Hematopoietic multipotent progenitor cell treated with erythropoietin and hydrocortisone succinate and interleukin-3 and kit ligand, for 6 days (in vitro differentiated cells): ENCODE data around the gene F13A1.

Experiments
- DNase-seq: peaks from one replicate; pipeline ENCODE4 v3.0.0-alpha.2; 2015

F13A1 gene

DNA sequence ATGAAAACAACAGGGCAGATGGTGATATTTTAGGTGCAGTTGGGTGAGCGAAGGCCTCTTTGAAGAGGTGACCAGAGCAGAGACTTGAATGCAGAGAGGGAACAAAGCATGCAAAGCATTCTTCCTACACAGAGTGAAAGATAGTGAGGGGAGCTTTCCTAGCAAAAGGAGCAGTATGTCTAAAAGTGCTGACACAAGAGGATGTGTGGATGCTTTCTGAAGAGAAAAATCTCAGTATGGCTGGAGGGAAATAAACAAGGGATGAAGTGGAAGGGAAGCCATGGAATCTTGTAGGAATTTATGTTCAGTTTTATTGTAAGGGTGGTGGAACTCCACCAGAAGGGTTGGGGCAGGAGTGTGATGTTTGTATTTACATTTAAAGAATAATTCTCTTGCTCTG lies 128.6 kb downstream of the F13A1 start:
- DNase-seq: no peak

DNA sequence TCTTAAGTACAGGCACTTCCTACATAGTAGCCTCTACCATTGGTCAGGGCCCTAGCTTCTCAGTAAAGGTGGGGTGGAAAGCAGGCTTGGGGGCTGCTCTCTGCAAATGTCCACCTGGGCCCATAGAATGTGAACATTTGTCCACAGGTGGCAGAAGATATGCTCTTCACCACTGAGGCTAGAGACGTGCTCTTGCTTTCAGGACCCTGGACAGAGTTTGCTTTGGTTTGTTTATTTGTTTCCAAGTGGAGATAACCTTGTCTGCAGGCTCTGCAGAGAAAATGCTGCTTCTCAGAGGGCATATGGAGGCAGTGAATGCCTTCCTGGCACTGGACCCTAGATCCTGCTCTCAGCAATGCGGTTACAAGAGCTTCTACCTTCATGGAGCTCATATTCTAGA lies 129.0 kb downstream of the F13A1 start:
- peak; percentile 29 for DNase-seq

DNA sequence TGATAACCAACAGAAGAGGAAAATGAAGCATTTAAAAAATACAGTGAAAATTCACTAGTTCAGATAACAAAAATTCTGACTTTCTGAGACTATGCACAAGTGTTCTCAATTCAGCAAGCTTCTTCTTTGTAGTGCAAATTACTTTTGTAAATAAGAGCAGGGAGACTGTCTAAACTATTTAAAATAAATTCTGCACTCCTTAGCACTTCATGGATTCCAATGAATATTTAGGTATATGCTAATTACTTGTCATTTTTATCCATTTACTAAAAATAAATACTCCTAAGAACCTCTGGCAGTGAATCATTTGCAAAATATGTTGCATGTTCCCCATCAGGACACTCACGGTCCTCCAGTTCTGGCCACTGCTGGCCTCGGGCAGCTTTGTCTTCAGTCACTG lies 139.8 kb downstream of the F13A1 start:
- no peak for DNase-seq

DNA sequence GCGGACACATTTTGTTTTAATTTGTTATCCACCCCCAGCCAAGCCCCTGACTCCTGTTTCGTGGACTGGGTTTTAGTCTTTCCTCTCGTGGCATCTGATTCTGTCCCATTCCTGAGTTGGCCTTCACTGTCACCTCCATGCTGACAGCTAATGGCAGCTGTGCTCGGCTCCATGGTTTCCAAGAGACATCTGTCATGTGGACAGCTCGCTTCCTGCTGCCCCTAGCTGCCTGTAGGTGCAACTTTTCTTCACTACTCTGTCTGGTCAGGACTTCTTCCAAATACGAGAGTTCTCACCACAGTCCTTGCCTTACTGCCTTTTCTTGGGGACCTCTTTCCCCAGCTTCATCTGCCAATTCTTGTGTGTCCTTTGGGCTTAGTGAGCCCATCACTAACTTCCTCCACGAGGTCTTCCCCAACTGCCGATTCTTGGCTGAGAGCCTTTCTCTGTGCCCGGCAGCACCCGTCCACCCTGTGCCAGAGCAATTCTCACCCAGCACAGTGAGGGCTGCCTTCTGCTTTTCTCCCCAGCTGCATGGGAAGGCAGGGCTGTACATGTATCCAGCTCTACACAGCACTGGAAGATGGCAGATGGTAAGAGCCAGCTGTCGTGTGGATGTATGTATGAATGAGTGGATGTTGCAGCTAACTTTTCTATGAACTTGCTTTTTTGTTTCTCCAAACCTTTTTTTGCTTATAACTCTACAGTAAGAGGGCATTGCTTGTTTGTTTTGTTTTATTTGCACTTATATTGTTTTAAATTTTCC lies 140.4 kb downstream of the F13A1 start:
- DNase-seq: no peak

DNA sequence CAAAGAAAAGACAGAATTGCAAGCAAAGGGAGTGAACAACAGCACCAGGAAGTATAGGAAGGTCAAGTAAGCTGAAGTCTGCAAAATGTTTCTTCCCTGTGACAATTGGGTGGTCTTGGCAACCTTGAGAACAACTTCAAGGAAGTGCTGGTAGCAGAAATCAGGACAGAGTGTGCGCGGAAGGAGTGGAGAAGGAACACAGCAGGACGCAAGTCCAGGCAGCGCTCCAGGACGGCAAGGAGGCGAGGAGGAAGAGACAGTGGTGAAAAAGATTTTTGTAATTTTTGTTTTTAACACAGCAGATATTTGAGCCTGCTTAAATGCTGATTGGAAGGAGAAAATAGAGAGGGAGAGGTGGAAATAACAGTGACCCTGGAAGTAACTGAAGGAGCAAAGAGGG lies 141.7 kb downstream of the F13A1 start:
- DNase-seq: no peak

DNA sequence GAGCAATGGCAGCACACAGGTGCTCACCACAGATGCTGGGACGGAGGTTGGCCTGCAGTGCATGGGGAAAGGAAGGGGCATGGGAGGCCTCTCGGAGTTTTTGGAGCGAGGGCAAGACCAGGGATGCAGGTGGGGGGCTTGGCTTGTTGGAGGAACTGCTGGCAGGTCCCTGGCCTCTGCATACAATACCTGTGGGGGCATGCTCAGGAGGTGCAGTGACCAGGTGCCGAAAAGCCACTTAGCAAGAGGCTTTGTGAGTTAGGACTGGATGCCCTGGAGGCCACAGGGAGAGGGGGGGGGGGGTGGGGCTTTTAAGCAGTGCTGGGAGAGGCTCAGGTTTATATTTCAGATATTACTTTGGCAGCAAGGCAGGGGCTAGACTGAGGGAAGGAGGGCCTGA lies 142.7 kb downstream of the F13A1 start:
- DNase-seq: no peak

DNA sequence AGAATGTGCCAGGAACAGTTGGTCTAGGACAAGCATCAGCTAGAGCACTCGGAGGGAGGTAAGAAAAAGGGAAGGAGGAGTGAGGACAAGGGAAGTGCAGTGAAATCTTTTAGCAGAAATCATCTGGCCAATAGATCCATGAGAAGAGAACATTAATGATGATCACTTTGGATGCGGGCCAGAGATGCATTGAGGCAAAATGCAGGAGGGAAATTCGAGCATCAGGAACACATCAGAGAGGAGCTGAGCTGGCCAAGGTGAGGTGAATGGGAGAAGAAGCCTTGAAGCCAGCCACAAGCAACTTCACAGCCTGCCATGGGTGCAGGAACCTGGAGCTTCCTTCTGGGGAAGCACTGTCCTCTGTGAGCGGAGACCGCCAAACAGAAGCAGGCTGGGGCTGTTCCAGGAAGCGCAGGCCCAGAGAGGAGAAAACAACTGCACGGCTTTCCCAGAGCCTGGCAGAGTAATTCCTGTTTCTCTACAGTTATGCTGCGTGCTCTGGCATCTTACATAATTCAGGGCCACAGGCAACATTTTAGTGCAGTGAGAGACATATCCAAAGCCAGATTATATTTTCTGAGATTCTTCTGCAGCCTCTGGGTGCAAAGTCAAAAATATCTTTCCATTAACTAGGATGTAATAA lies 143.8 kb downstream of the F13A1 start:
- DNase-seq: no peak

DNA sequence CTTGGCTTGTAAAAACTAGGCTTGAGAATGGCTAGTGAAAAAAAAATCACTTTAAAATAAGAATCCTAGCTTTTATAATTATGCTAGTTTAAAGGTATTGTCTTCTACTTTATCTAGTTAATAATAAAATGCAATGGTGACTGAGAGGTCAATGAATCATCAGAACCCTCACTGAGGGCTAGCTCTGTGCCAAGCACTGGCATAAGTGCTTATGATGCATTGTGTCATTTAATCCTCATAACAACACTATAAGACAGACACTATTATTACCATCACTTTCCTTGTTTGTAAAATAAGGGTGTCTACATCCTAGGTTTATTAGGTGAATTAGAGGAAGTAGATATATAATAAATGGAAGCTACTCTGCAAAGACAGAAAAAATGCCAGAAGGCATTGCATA lies 144.3 kb downstream of the F13A1 start:
- DNase-seq: no peak

DNA sequence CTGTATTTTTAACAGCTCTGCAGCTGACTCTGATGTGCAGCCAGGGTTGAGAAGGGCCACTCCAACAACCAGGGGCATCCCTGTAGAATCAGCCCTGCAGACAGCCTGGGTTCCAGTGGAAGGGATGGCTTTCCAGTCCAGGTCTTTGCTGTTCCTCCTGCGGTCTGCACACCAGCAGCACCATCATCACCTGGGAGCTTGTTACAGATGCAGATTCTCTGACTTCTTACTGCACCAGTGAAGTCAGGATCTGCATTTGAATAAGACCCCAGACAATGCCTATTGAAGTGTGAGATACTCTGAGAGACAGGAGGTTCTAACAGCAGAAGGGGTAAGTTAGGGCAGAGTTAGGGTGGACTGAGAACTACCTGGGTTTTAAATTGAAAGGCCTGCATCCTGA lies 151.3 kb downstream of the F13A1 start:
- DNase-seq: no peak

DNA sequence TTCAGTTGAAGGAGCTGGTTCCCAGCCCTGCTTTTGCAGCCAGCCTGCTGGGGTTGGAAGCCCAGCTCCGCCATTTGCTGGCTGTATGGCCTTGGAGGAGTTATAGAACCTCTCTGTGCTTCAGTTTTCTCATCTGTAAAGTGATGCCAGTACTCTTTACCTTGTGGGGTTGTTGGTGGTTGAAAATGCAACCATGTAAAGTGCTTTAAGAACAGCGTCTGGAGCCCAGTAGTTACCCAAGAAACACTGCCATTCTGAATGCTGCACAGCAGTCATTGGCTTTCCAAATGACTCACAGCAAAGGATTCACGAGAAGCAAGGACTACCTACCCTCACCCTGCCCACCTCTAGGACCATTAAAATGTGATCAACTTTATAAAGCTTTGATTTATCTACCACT lies 154.4 kb downstream of the F13A1 start:
- DNase-seq: no peak

DNA sequence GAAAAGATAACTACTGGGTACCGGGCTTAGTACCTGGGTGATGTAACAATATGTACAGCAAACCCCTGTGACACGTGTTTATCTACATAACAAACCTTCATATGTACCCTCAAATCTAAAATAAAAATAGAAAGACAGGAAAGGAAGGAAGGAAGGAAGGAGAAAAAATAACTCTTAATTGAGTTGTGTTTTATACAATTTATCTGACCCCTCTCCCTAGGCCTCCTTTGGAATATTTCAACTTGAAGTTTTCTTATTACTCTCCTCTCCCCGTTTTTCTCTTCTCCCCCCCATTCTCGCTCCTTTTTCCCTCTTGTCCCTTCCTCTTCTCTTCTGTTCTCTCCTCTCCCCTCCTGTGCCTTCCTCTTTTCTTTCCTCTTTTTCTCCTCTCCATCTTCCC lies 156.1 kb downstream of the F13A1 start:
- no peak for DNase-seq

DNA sequence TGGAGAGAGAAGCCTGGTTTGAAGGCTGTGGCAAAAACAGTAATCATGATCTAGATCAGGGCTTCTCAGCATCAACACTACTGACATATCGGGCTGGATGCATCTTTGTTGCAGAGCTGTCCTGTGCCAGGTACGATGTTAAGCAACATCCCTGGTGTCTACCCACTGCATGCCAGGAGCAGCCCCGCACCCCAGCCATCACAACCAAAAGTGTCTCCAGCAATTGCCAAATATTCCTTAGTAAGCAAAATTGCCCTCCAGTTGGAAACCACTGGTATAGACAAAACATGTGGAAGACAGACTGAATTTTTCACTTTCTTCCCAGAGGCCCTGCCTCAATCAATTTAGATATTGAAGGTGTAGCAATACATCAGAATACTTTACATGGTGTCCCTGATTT lies 166.1 kb downstream of the F13A1 start:
- DNase-seq: no peak

DNA sequence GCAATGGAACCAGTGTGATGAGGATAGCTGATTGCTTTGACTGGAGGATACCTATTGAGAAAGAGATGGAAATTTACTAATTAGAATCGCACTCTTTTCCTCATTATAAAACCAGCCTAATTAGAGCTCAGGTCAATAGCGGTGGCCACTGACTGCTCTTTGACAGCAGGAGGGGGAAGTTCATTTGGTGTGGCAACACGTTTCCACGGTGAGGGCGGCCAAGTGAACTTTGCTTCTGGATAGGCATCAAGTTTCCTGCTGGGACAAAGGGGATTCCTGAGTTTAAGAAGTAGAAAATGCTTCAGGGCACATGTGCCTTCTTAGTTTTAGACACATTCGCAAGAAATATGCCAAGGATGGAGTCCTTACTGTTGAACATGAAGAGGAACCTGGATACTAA lies 168.4 kb downstream of the F13A1 start:
- no peak for DNase-seq

DNA sequence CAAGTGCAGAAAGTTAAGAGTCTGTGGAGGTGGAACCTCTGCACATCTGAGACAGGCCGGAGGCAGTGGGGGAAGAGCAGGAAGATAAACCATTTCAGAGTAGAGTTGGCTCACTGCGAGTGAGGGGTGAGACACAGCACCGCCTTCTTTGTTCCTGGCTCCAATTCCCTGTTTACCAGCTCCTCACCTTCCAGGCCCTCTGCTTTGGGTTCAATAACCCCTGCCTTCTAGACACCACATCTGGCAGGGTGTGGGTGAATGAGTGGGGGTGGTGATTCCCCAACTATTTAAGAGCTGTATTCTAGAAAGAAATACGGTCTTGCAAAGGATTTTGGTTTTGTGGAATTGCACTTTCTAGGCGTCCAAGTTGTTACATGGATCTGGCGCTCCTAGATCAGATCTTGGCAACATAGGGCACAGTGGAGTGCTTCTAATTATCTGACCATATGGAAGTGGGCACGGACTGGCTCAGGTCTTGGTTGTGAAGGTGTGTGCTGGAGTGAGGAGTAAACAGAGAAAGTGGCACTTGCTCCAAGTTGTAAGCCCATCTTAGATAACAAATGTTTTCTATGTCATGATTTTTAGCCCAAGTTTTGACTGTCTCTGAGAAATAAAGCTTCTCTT lies 172.2 kb downstream of the F13A1 start:
- no peak for DNase-seq

DNA sequence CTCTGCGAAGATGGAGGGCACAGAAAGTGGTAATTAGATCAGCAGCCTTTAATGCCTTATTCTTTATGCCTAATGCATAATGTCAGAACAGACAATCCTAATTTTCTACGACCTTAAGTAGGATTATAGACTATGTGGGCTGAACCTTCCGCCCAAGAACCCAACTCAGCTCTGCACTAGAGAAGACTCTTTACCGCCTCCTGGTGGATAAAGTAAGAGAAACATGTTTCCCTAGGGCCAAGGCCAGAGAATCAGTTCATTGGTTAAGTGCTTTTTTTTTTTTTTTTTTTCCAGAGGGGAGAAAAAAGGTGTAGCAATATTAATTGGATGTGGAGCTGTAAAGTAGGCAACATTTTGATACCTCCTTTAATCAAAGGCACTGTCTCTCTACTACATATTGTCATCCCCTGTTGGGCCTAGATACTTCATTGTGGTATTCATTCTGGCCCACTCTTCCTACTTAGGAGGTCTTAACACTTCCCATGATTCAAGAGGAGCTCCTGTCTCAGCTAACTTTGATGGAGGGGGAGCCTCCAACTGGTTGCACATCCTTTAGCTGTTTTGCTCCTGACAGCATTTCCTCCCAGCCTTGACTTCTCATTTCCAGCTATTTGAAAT lies 188.9 kb downstream of the F13A1 start:
- peak; percentile 65 for DNase-seq

DNA sequence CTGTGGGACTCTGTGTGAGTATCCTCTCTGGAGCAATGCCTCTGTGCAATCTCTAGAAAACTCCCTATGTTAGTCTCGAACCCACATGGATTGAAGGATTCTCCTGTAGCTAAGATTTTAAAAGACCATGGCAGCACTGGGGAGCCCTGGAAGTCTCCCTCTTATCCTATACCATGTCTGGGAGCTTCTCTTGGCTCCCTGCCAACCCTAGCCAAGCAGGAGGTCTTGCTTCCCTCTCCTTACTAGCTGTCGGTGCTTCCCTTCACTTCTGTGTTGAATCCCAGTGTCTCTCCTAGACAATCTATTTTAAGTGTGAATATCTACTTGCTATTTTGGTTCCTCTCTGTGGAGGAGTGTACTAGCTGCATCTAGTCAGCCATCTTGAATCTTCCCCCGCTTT lies 195.0 kb downstream of the F13A1 start:
- no peak for DNase-seq

DNA sequence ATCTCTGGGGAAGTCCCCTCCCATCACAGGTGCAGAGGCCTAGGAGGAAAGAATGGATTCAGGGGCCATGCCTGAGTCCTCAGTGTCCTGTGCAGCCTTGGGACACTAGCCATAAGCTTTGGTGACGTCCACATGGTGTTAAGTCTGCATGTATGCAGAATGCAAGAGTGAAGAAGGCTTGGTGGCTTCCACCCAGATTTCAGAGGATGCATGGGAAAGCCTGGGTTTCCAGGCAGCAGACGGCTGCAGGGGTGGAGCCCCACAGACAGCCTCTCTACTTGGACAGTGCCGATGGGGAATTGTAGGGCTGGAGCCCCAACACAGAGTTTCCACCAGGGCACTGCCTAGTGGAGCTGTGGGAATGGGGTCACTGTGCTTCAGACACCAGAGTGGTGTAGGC lies 196.7 kb downstream of the F13A1 start:
- DNase-seq: no peak

DNA sequence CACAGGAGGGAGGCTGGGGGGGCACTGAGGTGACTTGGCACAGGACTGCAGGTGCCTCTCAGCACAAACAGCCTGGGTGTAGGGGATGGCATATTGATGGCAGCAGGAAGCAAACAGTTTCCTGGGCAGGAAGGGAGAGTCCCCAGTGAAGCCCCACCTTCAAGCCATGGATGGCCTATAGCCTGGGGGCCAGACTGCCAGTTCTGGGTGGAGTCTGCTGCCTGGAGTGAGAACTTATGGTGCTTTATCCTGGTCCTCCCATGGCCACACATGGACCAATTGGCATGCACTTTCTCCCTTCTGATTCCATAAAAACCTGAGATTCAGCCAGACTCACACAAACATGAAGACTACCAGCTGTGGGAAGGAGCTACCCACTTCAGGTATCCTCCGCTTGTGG lies 198.5 kb downstream of the F13A1 start:
- no peak for DNase-seq

DNA sequence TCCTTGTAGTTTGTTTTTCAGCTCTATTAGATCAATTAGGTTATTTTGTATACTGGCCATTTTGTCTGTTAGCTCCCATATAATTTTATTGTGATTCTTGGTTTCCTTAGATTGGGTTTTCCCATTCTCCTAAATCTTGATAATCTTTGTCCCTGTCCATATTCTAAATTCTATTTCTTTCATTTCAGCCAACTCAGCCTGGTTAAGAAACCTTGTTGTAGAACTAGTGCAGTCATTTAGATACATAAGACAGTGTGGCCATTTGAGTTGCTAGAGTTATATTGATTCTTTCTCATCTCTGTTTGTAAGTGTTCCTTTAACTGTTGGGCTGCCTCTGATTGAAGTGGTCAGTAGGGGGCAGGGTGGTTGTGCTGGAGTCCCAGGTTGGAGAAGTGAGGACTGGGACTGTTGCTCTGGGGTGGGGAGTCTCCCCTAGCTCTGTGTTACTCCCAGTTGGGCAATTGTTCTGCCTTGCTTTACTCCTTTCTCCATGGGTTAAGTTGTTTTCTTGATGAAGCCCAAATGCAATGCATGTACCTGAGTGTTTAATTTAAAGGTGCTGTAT lies 214.9 kb downstream of the F13A1 start:
- DNase-seq: peak; percentile 13
